Esophagus muscularis mucosa (tissue), 4 donors: Measurements from ENCODE around the gene ARAP3. TPM values are rescaled to one million over a fixed set of nuclear protein-coding genes. Genes with fewer than 3 reads are reported as not detected.

Experiments used
- DNase-seq: peaks from one replicate; pipeline ENCODE4 v3.0.0-alpha.2; 2017; ENCODE audit errors: extremely low spot score
- H3K27ac ChIP-seq, 4 donors: fragments of 200-600 bp; sonication (generic); replicated peaks in 1 of 4; 1 replicate in 3 of 4; 2 replicates in 1 of 4; pipeline ENCODE4 v1.5.1; 2016 to 2019; ENCODE audit warnings: mild to moderate bottlenecking in 1 of 4
- H3K27me3 ChIP-seq, 4 donors: fragments of 200-600 bp; sonication (generic); one replicate each; pipeline versions ENCODE4 v1.5.1 to v1.6.0; 2016 to 2019
- H3K36me3 ChIP-seq, 4 donors: fragments of 200-600 bp; sonication (generic); one replicate each; pipeline ENCODE4 v1.5.1; 2016 to 2019
- H3K4me1 ChIP-seq, 4 donors: fragments of 200-600 bp; sonication (generic); one replicate each; pipeline ENCODE4 v1.5.1; 2016 to 2019
- H3K4me3 ChIP-seq, 4 donors: fragments of 200-600 bp; sonication (generic); 1 replicate in 2 of 4; 2 replicates in 2 of 4; pipeline ENCODE4 v1.5.1; 2016 to 2019; ENCODE audit warnings: mild to moderate bottlenecking in 4 of 4, moderate library complexity in 1 of 4
- H3K9me3 ChIP-seq, 4 donors: fragments of 200-600 bp; sonication (generic); 1 replicate in 3 of 4; 2 replicates in 1 of 4; pipeline ENCODE4 v1.5.1; 2016 to 2019
- CTCF ChIP-seq, 3 experiments: fragments of 200-600 bp in 2 of 3; fragments of 450-650 bp in 1 of 3; sonication (generic) in 2 of 3; IDR thresholded peaks; one replicate each; pipeline ENCODE4 v1.5.1; 2017 to 2019; ENCODE audit warnings: antibody characterized with exemption in 3 of 3, mild to moderate bottlenecking in 2 of 3, moderate library complexity in 1 of 3
- EP300 ChIP-seq: sonication (generic); formaldehyde crosslinking; IDR thresholded peaks from one replicate; pipeline ENCODE4 v1.6.1; 2017; ENCODE audit warnings: antibody characterized with exemption
- POLR2A ChIP-seq: fragments of 450-650 bp; IDR thresholded peaks from one replicate; pipeline ENCODE4 v1.6.1; 2017; ENCODE audit warnings: antibody characterized with exemption, moderate library complexity, mild to moderate bottlenecking, low read depth
- POLR2AphosphoS5 ChIP-seq, 2 donors: sonication (generic); formaldehyde crosslinking; IDR thresholded peaks; one replicate each; pipeline ENCODE4 v1.6.1; 2017; ENCODE audit warnings: antibody characterized with exemption in 2 of 2
- WGBS: methylation state at CpG from one replicate; pipeline ENCODE4 v1.1.5; 2018; 5-methylcytosine and 5-hydroxymethylcytosine counted together
- intact Hi-C: fragments of 100-400 bp; cut with DNase I; formaldehyde crosslinking; loops from one replicate; pipeline ENCODE4 v1.15.1; 2023
- total RNA-seq, 4 donors: library from RNA; depleted of rRNA; stranded (reverse); fragments of >200 nt; gene quantifications; one replicate each; pipeline versions ENCODE4 v1.1.0 to v1.2.1, GENCODE V29; 2016

ARAP3 gene
- total RNA-seq, 4 donors from 2014 or later, result 4.1 to 9.2 (median 7.6) TPM

GRCh38 chr5:141683596-141684141 lies 1.6 kb upstream of the ARAP3 start:
- Histone ChIP-seq H3K9me3 (no peaks in the 10 kb centered on the region), H3K4me3 (no peak overlapping the region), H3K27me3 (peaks cover 0 to 12% (median 0%) of the 10 kb centered on the region in 4 donors), H3K36me3 (no peaks in the 10 kb centered on the region), H3K27ac (no peak overlapping the region), H3K4me1 (peaks cover 15 to 42% (median 33%) of the 10 kb centered on the region in 4 donors)
- TF ChIP-seq EP300 (no peak), CTCF (IDR thresholded peaks at IDR 0.05) (no peak), POLR2AphosphoS5 (IDR thresholded peaks at IDR 0.05) (no peak), POLR2A (no peak)
- intact Hi-C loops, result no loop called here
- DNase-seq, result no peak

GRCh38 chr5:141681295-141681694 lies 735 bp downstream of the ARAP3 start:
- Histone ChIP-seq H3K27ac (peak overlapping the region; percentile 74 to 78 (median 76)), H3K27me3 (peaks cover 0 to 12% (median 0%) of the 10 kb centered on the region in 4 donors), H3K9me3 (no peaks in the 10 kb centered on the region), H3K36me3 (peaks cover 0 to 14% (median 0%) of the 10 kb centered on the region in 4 donors), H3K4me3 (peak overlapping the region; percentile 59 to 65 (median 63)), H3K4me1 (peaks cover 12 to 42% (median 33%) of the 10 kb centered on the region in 4 donors)
- 63% methylated on average over 2 of the region's 2 CpGs for WGBS
- intact Hi-C loops, result no loop called here
- DNase-seq, result no peak
- TF ChIP-seq CTCF (IDR thresholded peaks at IDR 0.05) (no peak), POLR2AphosphoS5 (IDR thresholded peaks at IDR 0.05) (no peak), EP300 (no peak), POLR2A (no peak)

GRCh38 chr5:141680751-141681201 lies 1.3 kb downstream of the ARAP3 start:
- Histone ChIP-seq H3K27me3 (peaks cover 0 to 12% (median 0%) of the 10 kb centered on the region in 4 donors), H3K4me1 (peaks cover 12 to 42% (median 33%) of the 10 kb centered on the region in 4 donors), H3K36me3 (peaks cover 0 to 14% (median 0%) of the 10 kb centered on the region in 4 donors), H3K9me3 (no peaks in the 10 kb centered on the region), H3K4me3 (peak overlapping the region; percentile 59 to 65 (median 63)), H3K27ac (peak overlapping the region; percentile 74 to 78 (median 76))
- TF ChIP-seq CTCF (IDR thresholded peaks at IDR 0.05), result no peak
- TF ChIP-seq POLR2A, result no peak
- TF ChIP-seq EP300, result no peak
- TF ChIP-seq POLR2AphosphoS5 (IDR thresholded peaks at IDR 0.05), result peak; percentile 33 to 50
- no peak for DNase-seq
- intact Hi-C loops, result no loop called here
- WGBS, result 45% methylated on average over 6 of the region's 6 CpGs

- TF ChIP-seq POLR2A, result no peak
- no peak for TF ChIP-seq CTCF (IDR thresholded peaks at IDR 0.05)
- TF ChIP-seq EP300, result no peak
- TF ChIP-seq POLR2AphosphoS5 (IDR thresholded peaks at IDR 0.05), result no peak
- Histone ChIP-seq H3K27ac (peak overlapping the region in 3 of 4 donors; percentile 2 to 53 (median 21)), H3K36me3 (peaks cover 0 to 17% (median 0%) of the 10 kb centered on the region in 4 donors), H3K4me1 (peaks cover 12 to 42% (median 33%) of the 10 kb centered on the region in 4 donors), H3K27me3 (peaks cover 0 to 12% (median 0%) of the 10 kb centered on the region in 4 donors), H3K9me3 (no peaks in the 10 kb centered on the region), H3K4me3 (peak overlapping the region in 2 of 4 donors; percentile 12 to 65)
- 94% methylated on average over 10 of the region's 16 CpGs for WGBS
- DNase-seq, result no peak
- intact Hi-C loops, result no loop called here
These were observed 1.9 kb downstream of the ARAP3 start for GRCh38 chr5:141680178-141680577.
